ENCODE results near the gene NDUFB11. TPM values are rescaled to one million over a fixed set of nuclear protein-coding genes. Genes with fewer than 3 reads are reported as not detected.

Gene NDUFB11
- total and polyA plus RNA-seq, 8 donors = 45.3 to 408 (median 94.3) TPM

- H3K27me3 ChIP-seq = peaks cover 0 to 11% (median 0%) of the 10 kb centered on the region in 3 donors
- intact Hi-C loops (cut with DNase I; ENCODE audit: low total_unique reads) = no loop called here
- H3K27ac ChIP-seq = no peak overlapping the region
- H3K4me1 ChIP-seq = no peaks in the 10 kb centered on the region
- TF ChIP-seq POLR2AphosphoS5 (IDR thresholded peaks at IDR 0.05) (no peak), EP300 (IDR thresholded peaks at IDR 0.05) (no peak), POLR2A (IDR thresholded peaks at IDR 0.05) (no peak)
- TF ChIP-seq, protein P1, sequence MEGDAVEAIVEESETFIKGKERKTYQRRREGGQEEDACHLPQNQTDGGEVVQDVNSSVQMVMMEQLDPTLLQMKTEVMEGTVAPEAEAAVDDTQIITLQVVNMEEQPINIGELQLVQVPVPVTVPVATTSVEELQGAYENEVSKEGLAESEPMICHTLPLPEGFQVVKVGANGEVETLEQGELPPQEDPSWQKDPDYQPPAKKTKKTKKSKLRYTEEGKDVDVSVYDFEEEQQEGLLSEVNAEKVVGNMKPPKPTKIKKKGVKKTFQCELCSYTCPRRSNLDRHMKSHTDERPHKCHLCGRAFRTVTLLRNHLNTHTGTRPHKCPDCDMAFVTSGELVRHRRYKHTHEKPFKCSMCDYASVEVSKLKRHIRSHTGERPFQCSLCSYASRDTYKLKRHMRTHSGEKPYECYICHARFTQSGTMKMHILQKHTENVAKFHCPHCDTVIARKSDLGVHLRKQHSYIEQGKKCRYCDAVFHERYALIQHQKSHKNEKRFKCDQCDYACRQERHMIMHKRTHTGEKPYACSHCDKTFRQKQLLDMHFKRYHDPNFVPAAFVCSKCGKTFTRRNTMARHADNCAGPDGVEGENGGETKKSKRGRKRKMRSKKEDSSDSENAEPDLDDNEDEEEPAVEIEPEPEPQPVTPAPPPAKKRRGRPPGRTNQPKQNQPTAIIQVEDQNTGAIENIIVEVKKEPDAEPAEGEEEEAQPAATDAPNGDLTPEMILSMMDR (IDR thresholded peaks at IDR 0.05) = no peak
- peaks cover 0 to 12% (median 0%) of the 10 kb centered on the region in 4 donors for H3K36me3 ChIP-seq
- H3K4me3 ChIP-seq = no peak overlapping the region
- 66 to 83% (median 70%) methylated on average over 4 of the region's 4 CpGs for WGBS, 5 donors
- peaks cover 0 to 13% (median 6%) of the 10 kb centered on the region in 4 donors for H3K9me3 ChIP-seq
- DNase-seq = no peak
These were observed 47.5 kb downstream of the NDUFB11 start for GRCh38 chrX:47097018-47097417.

- DNase-seq = no peak
- TF ChIP-seq, protein P1 (IDR thresholded peaks at IDR 0.05) = no peak
- no peak for TF ChIP-seq POLR2AphosphoS5 (IDR thresholded peaks at IDR 0.05)
- no peak for TF ChIP-seq POLR2A (IDR thresholded peaks at IDR 0.05)
- no peak for TF ChIP-seq EP300 (IDR thresholded peaks at IDR 0.05)
- intact Hi-C loops (cut with DNase I; ENCODE audit: low total_unique reads) = no loop called here
- Histone ChIP-seq H3K27ac (no peak overlapping the region), H3K27me3 (no peaks in the 10 kb centered on the region), H3K9me3 (peaks cover 0 to 4% (median 2%) of the 10 kb centered on the region in 4 donors), H3K36me3 (peaks cover 0 to 2% (median 0%) of the 10 kb centered on the region in 4 donors), H3K4me3 (no peak overlapping the region), H3K4me1 (no peaks in the 10 kb centered on the region)
- WGBS, 5 donors = 70 to 93% (median 87%) methylated on average over 11 of the region's 11 CpGs
These were observed 50.6 kb downstream of the NDUFB11 start for GRCh38 chrX:47093860-47094259.

- peaks cover 0 to 4% (median 2%) of the 10 kb centered on the region in 4 donors for H3K9me3 ChIP-seq
- no peak overlapping the region for H3K4me3 ChIP-seq
- DNase-seq = peak in 1 of 2 donors; percentile 66
- TF ChIP-seq POLR2A (IDR thresholded peaks at IDR 0.05) (no peak), POLR2AphosphoS5 (IDR thresholded peaks at IDR 0.05) (no peak), EP300 (IDR thresholded peaks at IDR 0.05) (no peak)
- TF ChIP-seq, protein P1 (IDR thresholded peaks at IDR 0.05) = peak in 3 of 7 experiments; percentile 13 to 18 (median 13)
- no peaks in the 10 kb centered on the region for H3K4me1 ChIP-seq
- 0 to 16% (median 3%) methylated on average over 1 of the region's 1 CpG for WGBS, 5 donors
- H3K27ac ChIP-seq = no peak overlapping the region
- intact Hi-C loops (cut with DNase I; ENCODE audit: low total_unique reads) = no loop called here
- H3K27me3 ChIP-seq = peaks cover 0 to 2% (median 0%) of the 10 kb centered on the region in 3 donors
- H3K36me3 ChIP-seq = no peaks in the 10 kb centered on the region
These were observed 51.3 kb downstream of the NDUFB11 start for GRCh38 chrX:47093248-47093647.

Small RNAs within 50 kb of the gene (small RNA-seq; reads per million reads assigned to genes)
- 0 reads per million in 4 donors for gene RNU12-2P

Other genes with a start within 250 kb of the NDUFB11 start
- gene JADE3, start 232.3 kb downstream of the NDUFB11 start, total RNA-seq = 1 to 10 TPM in 4 of 5 donors, under 1 TPM in 1; 0.58 to 9.0 (median 7.2) TPM
- 1 to 10 TPM; 2.3 to 6.1 (median 3.0) TPM for gene JADE3, start 232.3 kb downstream of the NDUFB11 start, polyA plus RNA-seq
- 10 to 100 TPM in 1 of 5 donors, 1 to 10 TPM in 3, not detected in 1; 1.3 to 15.1 (median 2.9) TPM for gene RGN, start 66.3 kb downstream of the NDUFB11 start, total RNA-seq
- gene RGN, start 66.3 kb downstream of the NDUFB11 start, polyA plus RNA-seq = 10 to 100 TPM in 2 of 3 donors, 1 to 10 TPM in 1; 6.8 to 12.5 (median 11.0) TPM
- 10 to 100 TPM in 4 of 5 donors, 1 to 10 TPM in 1; 1.8 to 51.3 (median 26.8) TPM for gene RBM10, start 519 bp upstream of the NDUFB11 start, total RNA-seq
- gene RBM10, start 519 bp upstream of the NDUFB11 start, polyA plus RNA-seq = 10 to 100 TPM; 21.2 to 28.4 (median 22.9) TPM
- 100 to 1,000 TPM in 3 of 5 donors, 10 to 100 TPM in 2; 66.8 to 278 (median 115) TPM for gene UBA1, start 49.1 kb upstream of the NDUFB11 start, total RNA-seq
- gene UBA1, start 49.1 kb upstream of the NDUFB11 start, polyA plus RNA-seq = 10 to 100 TPM; 59.3 to 81.4 (median 63.4) TPM
- gene CDK16, start 74.0 kb upstream of the NDUFB11 start, total RNA-seq = 100 to 1,000 TPM in 1 of 5 donors, 10 to 100 TPM in 4; 35.6 to 156 (median 57.8) TPM
- gene CDK16, start 74.0 kb upstream of the NDUFB11 start, polyA plus RNA-seq = 10 to 100 TPM; 31.2 to 50.9 (median 38.6) TPM
- gene USP11, start 88.3 kb upstream of the NDUFB11 start, total RNA-seq = 10 to 100 TPM in 4 of 5 donors, 1 to 10 TPM in 1; 6.4 to 52.3 (median 23.8) TPM
- 10 to 100 TPM; 13.9 to 20.6 (median 14.4) TPM for gene USP11, start 88.3 kb upstream of the NDUFB11 start, polyA plus RNA-seq
- under 1 TPM in 1 of 5 donors, not detected in 4; 0.18 TPM for gene ZNF157, start 225.9 kb upstream of the NDUFB11 start, total RNA-seq
- gene ZNF157, start 225.9 kb upstream of the NDUFB11 start, polyA plus RNA-seq = under 1 TPM in 1 of 3 donors, not detected in 2; 0.15 TPM